ENCODE data around the gene C19orf12. TPM values are rescaled to one million over a fixed set of nuclear protein-coding genes. Genes with fewer than 3 reads are reported as not detected.
A peak's percentile ranks its signal among the peaks of the same experiment; 100 is the strongest.

C19orf12 gene
- total and polyA plus RNA-seq, 5 experiments from 2014 or later: 16.7 to 32.3 (median 23.2) TPM

- ATAC-seq: no peak
- POLR2A ChIA-PET: no interaction called here
- DNase-seq: no peak
- Mint-ChIP-seq H3K9me3 (no peaks in the 10 kb centered on the region), H3K36me3 (no peaks in the 10 kb centered on the region), H3K27ac (peak overlapping the region in 2 of 10 donors; percentile 27 to 82), H3K4me3 (no peak overlapping the region), H3K27me3 (peaks cover 0 to 4% (median 2%) of the 10 kb centered on the region in 5 donors), H3K4me1 (no peaks in the 10 kb centered on the region)
These were observed 34.9 kb upstream of the C19orf12 start for GRCh38 chr19:29750001-29750400.

GRCh38 chr19:29748996-29749849 is 34.2 kb upstream of the C19orf12 start:
- Mint-ChIP-seq H3K4me1 (no peaks in the 10 kb centered on the region), H3K27ac (peak overlapping the region in 3 of 10 donors; percentile 6 to 82 (median 27)), H3K36me3 (no peaks in the 10 kb centered on the region), H3K4me3 (peak overlapping the region in 1 of 10 donors; percentile 2), H3K9me3 (no peaks in the 10 kb centered on the region), H3K27me3 (peaks cover 0 to 4% (median 2%) of the 10 kb centered on the region in 5 donors)
- POLR2A ChIA-PET: no interaction called here
- ATAC-seq: no peak
- DNase-seq: no peak

GRCh38 chr19:29745253-29745652 is 30.2 kb upstream of the C19orf12 start:
- POLR2A ChIA-PET: no interaction called here
- no peaks in the 10 kb centered on the region for H3K4me1 Mint-ChIP-seq
- H3K27ac Mint-ChIP-seq: no peak overlapping the region
- H3K27me3 Mint-ChIP-seq: peaks cover 0 to 6% (median 3%) of the 10 kb centered on the region in 5 donors
- H3K4me3 Mint-ChIP-seq: no peak overlapping the region
- DNase-seq: no peak
- H3K9me3 Mint-ChIP-seq: no peaks in the 10 kb centered on the region
- no peak for ATAC-seq
- no peaks in the 10 kb centered on the region for H3K36me3 Mint-ChIP-seq

- peaks cover 0 to 6% (median 3%) of the 10 kb centered on the region in 5 donors for H3K27me3 Mint-ChIP-seq
- H3K27ac Mint-ChIP-seq: no peak overlapping the region
- no peak overlapping the region for H3K4me3 Mint-ChIP-seq
- H3K4me1 Mint-ChIP-seq: no peaks in the 10 kb centered on the region
- POLR2A ChIA-PET: no interaction called here
- H3K9me3 Mint-ChIP-seq: no peaks in the 10 kb centered on the region
- DNase-seq (no peak), ATAC-seq (no peak)
- no peaks in the 10 kb centered on the region for H3K36me3 Mint-ChIP-seq
These were observed 28.6 kb upstream of the C19orf12 start for GRCh38 chr19:29743681-29744080.

- H3K36me3 Mint-ChIP-seq: no peaks in the 10 kb centered on the region
- no peak overlapping the region for H3K27ac Mint-ChIP-seq
- no peak for ATAC-seq
- POLR2A ChIA-PET: no interaction called here
- H3K4me1 Mint-ChIP-seq: no peaks in the 10 kb centered on the region
- no peak for DNase-seq
- H3K9me3 Mint-ChIP-seq: no peaks in the 10 kb centered on the region
- H3K27me3 Mint-ChIP-seq: peaks cover 0 to 6% (median 3%) of the 10 kb centered on the region in 5 donors
- no peak overlapping the region for H3K4me3 Mint-ChIP-seq
These were observed 26.7 kb upstream of the C19orf12 start for GRCh38 chr19:29741776-29742175.

GRCh38 chr19:29741226-29741625 is 26.2 kb upstream of the C19orf12 start:
- Mint-ChIP-seq H3K9me3 (no peaks in the 10 kb centered on the region), H3K4me3 (no peak overlapping the region)
- ATAC-seq: no peak

GRCh38 chr19:29737461-29738000 is 22.5 kb upstream of the C19orf12 start:
- Mint-ChIP-seq H3K27me3 (peaks cover 0 to 6% (median 2%) of the 10 kb centered on the region in 5 donors), H3K4me3 (no peak overlapping the region), H3K9me3 (no peaks in the 10 kb centered on the region), H3K27ac (no peak overlapping the region), H3K36me3 (no peaks in the 10 kb centered on the region), H3K4me1 (no peaks in the 10 kb centered on the region)
- POLR2A ChIA-PET: no interaction called here
- DNase-seq: no peak
- ATAC-seq: no peak

More at GRCh38 chr19:29741226-29741625, 26.2 kb upstream of the C19orf12 start:
- peak overlapping the region in 1 of 10 donors; percentile 49 for H3K27ac Mint-ChIP-seq
- H3K4me1 Mint-ChIP-seq: no peaks in the 10 kb centered on the region
- no peaks in the 10 kb centered on the region for H3K36me3 Mint-ChIP-seq
- no peak for DNase-seq
- peaks cover 0 to 6% (median 3%) of the 10 kb centered on the region in 5 donors for H3K27me3 Mint-ChIP-seq
- POLR2A ChIA-PET: no interaction called here

- no peaks in the 10 kb centered on the region for H3K36me3 Mint-ChIP-seq
- H3K4me1 Mint-ChIP-seq: no peaks in the 10 kb centered on the region
- POLR2A ChIA-PET: no interaction called here
- no peak overlapping the region for H3K4me3 Mint-ChIP-seq
- no peaks in the 10 kb centered on the region for H3K9me3 Mint-ChIP-seq
- no peak overlapping the region for H3K27ac Mint-ChIP-seq
- ATAC-seq: no peak
- no peak for DNase-seq
- H3K27me3 Mint-ChIP-seq: peaks cover 0 to 8% (median 2%) of the 10 kb centered on the region in 5 donors
These were observed 20.8 kb upstream of the C19orf12 start for GRCh38 chr19:29735829-29736228.

GRCh38 chr19:29731331-29731850 is 16.3 kb upstream of the C19orf12 start:
- Mint-ChIP-seq H3K4me3 (no peak overlapping the region), H3K36me3 (no peaks in the 10 kb centered on the region), H3K4me1 (no peaks in the 10 kb centered on the region), H3K27ac (no peak overlapping the region), H3K27me3 (peaks cover 0 to 5% (median 0%) of the 10 kb centered on the region in 5 donors), H3K9me3 (no peaks in the 10 kb centered on the region)
- ATAC-seq (no peak), DNase-seq (no peak)
- POLR2A ChIA-PET: no interaction called here

- H3K4me1 Mint-ChIP-seq: peaks cover 6 to 20% (median 15%) of the 10 kb centered on the region in 4 donors
- peaks cover 0 to 5% (median 1%) of the 10 kb centered on the region in 5 donors for H3K27me3 Mint-ChIP-seq
- no peak for DNase-seq
- no peak overlapping the region for H3K4me3 Mint-ChIP-seq
- POLR2A ChIA-PET: interaction anchor here (1.2 kb wide), 1 partner anchor 118 kb away, joined by 3 read pairs; no protein-coding TSS in a partner anchor
- no peak overlapping the region for H3K27ac Mint-ChIP-seq
- no peak for ATAC-seq
- H3K9me3 Mint-ChIP-seq: no peaks in the 10 kb centered on the region
- H3K36me3 Mint-ChIP-seq: no peaks in the 10 kb centered on the region
These were observed 12.8 kb upstream of the C19orf12 start for GRCh38 chr19:29727906-29728305.

- Mint-ChIP-seq H3K9me3 (no peaks in the 10 kb centered on the region), H3K27ac (peak overlapping the region in 5 of 10 donors; percentile 28 to 90 (median 57)), H3K36me3 (no peaks in the 10 kb centered on the region), H3K4me3 (peak overlapping the region; percentile 32 to 88 (median 82)), H3K4me1 (peaks cover 6 to 21% (median 15%) of the 10 kb centered on the region in 4 donors), H3K27me3 (peaks cover 0 to 3% (median 0%) of the 10 kb centered on the region in 5 donors)
- DNase-seq: no peak
- POLR2A ChIA-PET: interaction anchor here (0.7 to 4.5 kb wide), 8 partner anchors 8 to 148 kb away, joined by 3 to 23 read pairs (median 4); partner anchors contain the start of genes C19orf12 and POP4
- no peak for ATAC-seq
These were observed 9.7 kb upstream of the C19orf12 start for GRCh38 chr19:29724746-29725145.

GRCh38 chr19:29724102-29724641 is 9.1 kb upstream of the C19orf12 start:
- Mint-ChIP-seq H3K27me3 (peaks cover 0 to 3% (median 0%) of the 10 kb centered on the region in 5 donors), H3K36me3 (no peaks in the 10 kb centered on the region), H3K4me3 (peak overlapping the region; percentile 71 to 89 (median 84)), H3K27ac (peak overlapping the region; percentile 31 to 95 (median 80)), H3K9me3 (no peaks in the 10 kb centered on the region), H3K4me1 (peaks cover 6 to 21% (median 15%) of the 10 kb centered on the region in 4 donors)
- DNase-seq (peak; percentile 6 to 72 (median 46)), ATAC-seq (peak; percentile 85 to 92)
- POLR2A ChIA-PET: interaction anchor here (1.0 to 4.5 kb wide), 7 partner anchors 9 to 118 kb away, joined by 3 to 23 read pairs (median 4); partner anchors contain the start of genes C19orf12 and POP4
